Measurements from ENCODE around the gene PRKCH. TPM values are rescaled to one million over a fixed set of nuclear protein-coding genes. Genes with fewer than 3 reads are reported as not detected.

The PRKCH gene
- total and polyA plus RNA-seq, 2 of the 13 experiments (the other 11 are each of a cell fraction or from before 2014, with no cell fraction given), result 0.48 to 1.3 TPM

- no peak for FAIRE-seq
- ChIA-PET CTCF (ENCODE audit: low intra/inter-chr PET ratio, low total read pairs) (no interaction called here), POLR2A (no interaction called here)
- no peak for DNase-seq (ENCODE audit: low spot score)
- Histone ChIP-seq H3K27ac (ENCODE audit: extremely low read length, insufficient read depth, low read length) (no peak overlapping the region), H3K27me3 (ENCODE audit: control insufficient read depth in 1 of 2, insufficient read depth in 2 of 2, low read length in 2 of 2) (no peaks in the 10 kb centered on the region; a peak in 1 of 5 replicates), H3K4me2 (ENCODE audit: low read depth, low read length) (no peak overlapping the region), H4K20me1 (ENCODE audit: insufficient read depth, low read length) (no peaks in the 10 kb centered on the region), H3K9me3 (ENCODE audit: low read length) (no peaks in the 10 kb centered on the region), H3K79me2 (ENCODE audit: insufficient read depth, low read length) (no peaks in the 10 kb centered on the region), H3K9ac (ENCODE audit: insufficient read depth, low read depth, low read length) (no peak overlapping the region), H3K36me3 (replicated peaks in 1 of 2; ENCODE audit: control insufficient read depth in 1 of 2, insufficient read depth in 2 of 2, low read length in 2 of 2) (no peaks in the 10 kb centered on the region), H3K4me1 (ENCODE audit: insufficient read depth, low read length) (peaks cover 11% of the 10 kb centered on the region), H3K4me3 (replicated peaks in 1 of 3; ENCODE audit: insufficient read depth in 1 of 3, low read depth in 2 of 3, low read length in 3 of 3) (no peak overlapping the region), H2AFZ (ENCODE audit: low read length) (no peak overlapping the region)
- in situ Hi-C loops (cut with HindIII; ENCODE audit: extremely low pct_ligation_motif_present, low pct_unique_long_range_greater_than_20kb), result no loop called here
- BruUV-seq (replicated peaks), result no TSS peak
- 2% methylated on average over 3 of the region's 3 CpGs for WGBS (ENCODE audit: low lambda C conversion rate)
- ATAC-seq, result no peak
- intact Hi-C loops (cut with micrococcal nuclease; ENCODE audit: unreplicated experiment), result no loop called here
- TF ChIP-seq ZNF276 (CRISPR knock-in tag; IDR thresholded peaks at IDR 0.05; ENCODE audit: low read depth) (no peak), SYNCRIP (IDR thresholded peaks at IDR 0.05; ENCODE audit: insufficient read depth, low read depth, low read length) (no peak), ZBTB40 (IDR thresholded peaks at IDR 0.05) (no peak), ZBTB40 (CRISPR knock-in tag; IDR thresholded peaks at IDR 0.05) (no peak)
These were observed 13.7 kb downstream of the PRKCH start for GRCh38 chr14:61335049-61335448.
